ENCODE data around the gene GLT8D1. TPM values are rescaled to one million over a fixed set of nuclear protein-coding genes. Genes with fewer than 3 reads are reported as not detected.

The GLT8D1 gene
- total RNA-seq, 1 experiment from 2014 or later = 58.6 TPM

Small RNA genes within 50 kb of the gene (small RNA-seq; reads per million reads assigned to genes)
- gene AC006254.2 = 0 reads per million in 2 experiments
- gene RF00569 = 1,234 to 5,632 reads per million in 2 experiments
- gene RF01183 = 0 reads per million in 2 experiments
- 0.35 to 0.41 reads per million in 2 experiments for gene SNORD19
- 0 reads per million in 2 experiments for gene SNORD19B
- gene SNORD69 = 188 to 2,658 reads per million in 2 experiments

Other genes with a start within 250 kb of the GLT8D1 start
- not detected in 2 replicates for gene STAB1, start 210.5 kb downstream of the GLT8D1 start, total RNA-seq (2014; rRNA removed; shearing (Covaris generic))
- gene NT5DC2, start 171.9 kb downstream of the GLT8D1 start, total RNA-seq (2014; rRNA removed; shearing (Covaris generic)) = 25.0 and 25.6 TPM in 2 replicates
- 5.4 and 18.0 TPM in 2 replicates for gene UQCC5, start 169.2 kb downstream of the GLT8D1 start, total RNA-seq (2014; rRNA removed; shearing (Covaris generic))
- gene PBRM1, start 19.9 kb downstream of the GLT8D1 start, total RNA-seq (2014; rRNA removed; shearing (Covaris generic)) = 32.1 and 38.2 TPM in 2 replicates
- 173 and 174 TPM in 2 replicates for gene GNL3, start 19.8 kb downstream of the GLT8D1 start, total RNA-seq (2014; rRNA removed; shearing (Covaris generic))
- 172 and 198 TPM in 2 replicates for gene SPCS1, start 315 bp upstream of the GLT8D1 start, total RNA-seq (2014; rRNA removed; shearing (Covaris generic))
- gene NEK4, start 65.1 kb upstream of the GLT8D1 start, total RNA-seq (2014; rRNA removed; shearing (Covaris generic)) = 24.2 and 26.7 TPM in 2 replicates
- not detected in 2 replicates for gene ITIH1, start 71.8 kb upstream of the GLT8D1 start, total RNA-seq (2014; rRNA removed; shearing (Covaris generic))
- gene ITIH3, start 89.0 kb upstream of the GLT8D1 start, total RNA-seq (2014; rRNA removed; shearing (Covaris generic)) = not detected in 2 replicates
- 0.66 and 1.7 TPM in 2 replicates for gene ITIH4, start 124.9 kb upstream of the GLT8D1 start, total RNA-seq (2014; rRNA removed; shearing (Covaris generic))
- 0.67 and 1.9 TPM in 2 replicates for gene MUSTN1, start 129.2 kb upstream of the GLT8D1 start, total RNA-seq (2014; rRNA removed; shearing (Covaris generic))
- 4.3 and 5.6 TPM in 2 replicates for gene STIMATE, start 191.8 kb upstream of the GLT8D1 start, total RNA-seq (2014; rRNA removed; shearing (Covaris generic))